Adrenal gland (tissue), 5 donors: ENCODE measurements around the gene EDAR.

Experiments
- CTCF ChIP-seq, 6 experiments: fragments of 450-650 bp in 4 of 6; fragments of 200-600 bp in 2 of 6; sonication (generic) in 1 of 6; IDR thresholded peaks; 1 replicate in 5 of 6; 2 replicates in 1 of 6; pipeline versions ENCODE4 v1.5.1 to v1.8.0; 2016 to 2021; ENCODE audit warnings: antibody characterized with exemption in 6 of 6, mild to moderate bottlenecking in 2 of 6, moderate library complexity in 1 of 6
- POLR2A ChIP-seq, 2 donors: fragments of 450-650 bp; IDR thresholded peaks; one replicate each; pipeline ENCODE4 v1.6.1; 2017; ENCODE audit warnings: antibody characterized with exemption in 2 of 2, mild to moderate bottlenecking in 2 of 2, moderate library complexity in 1 of 2
- donor health status: DM: no; HTN: no; CAD: no.

GRCh38 chr2:108905906-108906305, 83.1 kb downstream of the EDAR start:
- TF ChIP-seq POLR2A (IDR thresholded peaks at IDR 0.05) (no peak), CTCF (IDR thresholded peaks at IDR 0.05) (no peak)
